Measurements from ENCODE around the gene LONRF3. TPM values are rescaled to one million over a fixed set of nuclear protein-coding genes. Genes with fewer than 3 reads are reported as not detected.

The LONRF3 gene
- total RNA-seq, 3 donors from 2014 or later = 8.1 to 16.2 (median 9.8) TPM

DNA sequence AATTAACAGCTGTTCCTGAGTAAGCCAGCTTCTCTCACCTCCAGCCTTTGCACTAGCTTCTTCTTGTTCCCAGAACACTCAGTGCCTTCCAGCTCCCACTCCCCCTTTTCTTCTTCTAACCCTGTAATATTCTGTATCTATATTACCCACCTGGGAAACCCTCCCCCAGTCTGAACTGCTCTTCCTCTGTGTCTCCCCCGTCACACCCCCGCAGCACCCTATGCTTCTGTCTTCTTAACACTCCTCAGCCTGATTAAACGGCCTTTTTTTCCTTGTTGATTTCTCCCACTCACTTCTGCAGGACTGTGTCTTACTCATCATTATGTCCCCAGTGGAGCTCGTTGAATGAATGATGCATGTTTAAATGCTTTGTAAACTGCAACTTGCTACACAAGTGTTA lies 9.0 kb upstream of the LONRF3 start:
- Histone ChIP-seq H3K9me3 (no peaks in the 10 kb centered on the region), H3K4me1 (ENCODE audit: low read depth) (no peaks in the 10 kb centered on the region), H3K4me3 (no peak overlapping the region), H3K36me3 (ENCODE audit: low read depth) (no peaks in the 10 kb centered on the region)
- intact Hi-C loops (cut with DNase I, micrococcal nuclease) = no loop called here
- DNase-seq (no peak), ATAC-seq (no peak)
- TF ChIP-seq, protein P1, sequence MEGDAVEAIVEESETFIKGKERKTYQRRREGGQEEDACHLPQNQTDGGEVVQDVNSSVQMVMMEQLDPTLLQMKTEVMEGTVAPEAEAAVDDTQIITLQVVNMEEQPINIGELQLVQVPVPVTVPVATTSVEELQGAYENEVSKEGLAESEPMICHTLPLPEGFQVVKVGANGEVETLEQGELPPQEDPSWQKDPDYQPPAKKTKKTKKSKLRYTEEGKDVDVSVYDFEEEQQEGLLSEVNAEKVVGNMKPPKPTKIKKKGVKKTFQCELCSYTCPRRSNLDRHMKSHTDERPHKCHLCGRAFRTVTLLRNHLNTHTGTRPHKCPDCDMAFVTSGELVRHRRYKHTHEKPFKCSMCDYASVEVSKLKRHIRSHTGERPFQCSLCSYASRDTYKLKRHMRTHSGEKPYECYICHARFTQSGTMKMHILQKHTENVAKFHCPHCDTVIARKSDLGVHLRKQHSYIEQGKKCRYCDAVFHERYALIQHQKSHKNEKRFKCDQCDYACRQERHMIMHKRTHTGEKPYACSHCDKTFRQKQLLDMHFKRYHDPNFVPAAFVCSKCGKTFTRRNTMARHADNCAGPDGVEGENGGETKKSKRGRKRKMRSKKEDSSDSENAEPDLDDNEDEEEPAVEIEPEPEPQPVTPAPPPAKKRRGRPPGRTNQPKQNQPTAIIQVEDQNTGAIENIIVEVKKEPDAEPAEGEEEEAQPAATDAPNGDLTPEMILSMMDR (IDR thresholded peaks at IDR 0.05) = no peak

DNA sequence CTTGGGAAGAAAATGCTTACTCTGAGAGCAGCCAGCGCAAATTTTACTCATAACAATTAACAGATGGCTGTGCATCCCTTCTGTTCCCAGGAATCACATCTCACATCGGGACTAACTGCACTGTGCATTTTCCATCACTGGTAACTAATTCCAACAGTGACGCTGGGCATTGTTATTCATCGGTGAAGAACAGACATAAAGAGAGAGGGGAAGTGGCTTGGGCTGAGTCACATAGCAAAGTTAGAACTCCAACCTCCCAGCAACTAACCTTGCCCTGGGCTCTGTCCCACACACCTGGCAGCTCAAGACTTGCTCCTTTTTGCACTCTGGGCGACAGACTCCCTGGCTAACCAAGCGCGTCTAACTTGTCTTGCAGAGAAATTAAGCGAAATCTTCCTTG lies 6.4 kb upstream of the LONRF3 start:
- no peak for ATAC-seq

DNA sequence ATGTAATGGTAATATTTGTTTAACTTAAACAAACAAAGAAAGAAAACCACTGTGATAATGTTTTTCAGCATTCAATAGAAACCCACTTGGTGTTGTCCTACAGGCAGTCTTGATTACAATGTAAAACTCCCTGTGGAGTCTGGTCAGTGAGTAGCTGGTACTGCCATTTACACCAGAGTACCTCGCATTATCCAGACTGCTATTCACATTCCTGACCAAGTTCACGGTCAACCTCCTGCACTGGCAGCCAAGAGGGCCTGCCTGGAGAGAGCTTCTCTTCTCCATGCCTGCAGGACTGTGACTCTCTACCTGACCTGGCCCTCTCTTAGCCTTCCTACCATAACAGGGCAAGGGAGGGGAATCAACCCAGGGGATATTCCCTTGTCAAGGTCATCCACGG lies 2.9 kb upstream of the LONRF3 start:
- intact Hi-C loops (cut with DNase I, micrococcal nuclease) = no loop called here
- ATAC-seq (no peak), DNase-seq (no peak)

More for the DNA sequence above, 6.4 kb upstream of the LONRF3 start:
- intact Hi-C loops (cut with DNase I, micrococcal nuclease) = no loop called here
- Histone ChIP-seq H3K9me3 (no peaks in the 10 kb centered on the region), H3K36me3 (ENCODE audit: low read depth) (no peaks in the 10 kb centered on the region), H3K4me3 (no peak overlapping the region), H3K4me1 (ENCODE audit: low read depth) (no peaks in the 10 kb centered on the region)
- DNase-seq = no peak
- TF ChIP-seq, protein P1 (IDR thresholded peaks at IDR 0.05) = no peak

DNA sequence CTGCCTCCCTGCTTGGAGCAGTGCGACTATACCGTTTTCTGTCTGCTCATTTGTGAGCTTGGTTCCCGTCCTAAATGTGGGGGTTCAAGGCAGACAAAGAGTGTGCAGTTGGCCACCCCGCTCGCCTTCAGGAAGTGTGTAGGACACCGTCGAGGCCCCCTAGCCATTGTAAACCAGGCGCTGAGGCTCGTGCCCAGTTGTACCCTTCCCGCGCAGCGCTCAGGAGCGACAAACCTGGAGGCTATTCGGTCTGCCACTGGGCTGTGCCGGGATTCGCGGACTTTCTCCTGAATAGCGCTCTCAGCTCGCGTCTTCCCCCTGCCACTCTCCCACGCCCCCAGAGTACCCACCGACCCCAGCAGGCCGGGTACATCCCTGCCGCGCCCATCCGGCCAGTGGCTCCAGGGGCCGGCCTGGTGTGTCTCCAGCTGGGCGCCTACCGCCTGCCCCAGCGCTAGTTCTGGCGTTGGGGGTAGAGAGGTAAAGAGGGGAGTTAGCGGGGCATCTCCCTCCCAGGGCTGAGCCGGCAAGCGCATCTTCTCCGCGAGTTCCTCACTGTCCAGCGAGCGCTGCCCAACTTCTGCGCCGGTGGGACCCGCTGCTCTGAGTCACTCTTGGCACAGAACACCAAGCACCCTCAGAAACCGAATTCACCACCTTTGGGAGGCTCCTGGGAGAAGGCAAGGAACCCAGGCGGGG lies 880 bp upstream of the LONRF3 start:
- ATAC-seq = no peak

More for the DNA sequence above, 2.9 kb upstream of the LONRF3 start:
- H3K4me1 ChIP-seq (ENCODE audit: low read depth) = peaks cover 7% of the 10 kb centered on the region
- TF ChIP-seq, protein P1 (IDR thresholded peaks at IDR 0.05) = no peak
- no peaks in the 10 kb centered on the region for H3K36me3 ChIP-seq (ENCODE audit: low read depth)
- no peak overlapping the region for H3K4me3 ChIP-seq
- H3K9me3 ChIP-seq = no peaks in the 10 kb centered on the region

DNA sequence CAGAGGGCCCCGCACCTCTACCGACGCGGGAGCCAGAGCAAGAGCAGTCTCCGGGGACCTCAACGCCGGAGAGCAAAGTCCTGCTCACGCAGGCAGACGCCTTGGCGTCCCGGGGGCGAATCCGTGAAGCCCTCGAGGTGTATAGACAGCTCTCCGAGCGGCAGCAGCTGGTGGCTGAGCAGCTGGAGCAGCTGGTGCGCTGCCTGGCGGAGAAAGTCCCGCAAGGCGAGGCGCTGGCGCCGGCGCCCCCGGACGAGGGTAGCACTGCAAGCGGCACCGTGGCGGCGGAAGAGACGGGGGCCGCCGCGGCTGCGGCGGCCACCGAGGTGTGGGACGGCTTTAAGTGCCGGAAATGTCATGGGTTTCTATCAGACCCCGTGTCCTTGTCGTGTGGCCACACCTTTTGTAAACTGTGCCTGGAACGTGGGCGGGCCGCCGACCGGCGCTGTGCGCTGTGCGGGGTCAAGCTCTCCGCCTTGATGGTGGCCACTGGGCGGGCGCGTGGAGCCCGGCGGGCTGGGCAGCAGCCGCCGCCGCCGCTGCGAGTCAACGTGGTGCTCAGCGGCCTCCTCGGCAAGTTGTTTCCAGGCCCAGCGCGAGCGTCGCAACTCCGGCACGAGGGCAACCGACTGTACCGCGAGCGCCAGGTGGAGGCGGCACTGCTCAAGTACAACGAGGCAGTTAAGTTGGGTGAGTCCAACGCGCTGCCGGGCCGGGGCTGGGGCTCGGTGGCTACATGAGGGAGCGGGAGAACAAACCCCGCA lies 672 bp downstream of the LONRF3 start:
- ATAC-seq (peak; percentile 73), DNase-seq (peak; percentile 53 to 77 (median 76))
- no peaks in the 10 kb centered on the region for H3K36me3 ChIP-seq (ENCODE audit: low read depth)
- peaks cover 11% of the 10 kb centered on the region for H3K4me1 ChIP-seq (ENCODE audit: low read depth)
- intact Hi-C loops (cut with DNase I, micrococcal nuclease) = no loop called here
- TF ChIP-seq, protein P1 (IDR thresholded peaks at IDR 0.05) = no peak
- H3K9me3 ChIP-seq = no peaks in the 10 kb centered on the region
- peak overlapping the region; percentile 17 for H3K4me3 ChIP-seq

More for the DNA sequence above, 880 bp upstream of the LONRF3 start:
- H3K9me3 ChIP-seq = no peaks in the 10 kb centered on the region
- H3K4me3 ChIP-seq = no peak overlapping the region
- TF ChIP-seq, protein P1 (IDR thresholded peaks at IDR 0.05) = no peak
- H3K36me3 ChIP-seq (ENCODE audit: low read depth) = no peaks in the 10 kb centered on the region
- peak in 2 of 3 donors; percentile 37 to 55 for DNase-seq
- peaks cover 11% of the 10 kb centered on the region for H3K4me1 ChIP-seq (ENCODE audit: low read depth)
- intact Hi-C loops (cut with DNase I, micrococcal nuclease) = no loop called here
